Left renal cortex interstitium (tissue), 4 donors: ENCODE data around the gene RIMBP2. TPM values are rescaled to one million over a fixed set of nuclear protein-coding genes. Genes with fewer than 3 reads are reported as not detected.

ENCODE experiments used
- DNase-seq, 4 donors: peaks; one replicate each; pipeline ENCODE4 v3.0.0-alpha.2; 2013; ENCODE audit warnings: low read depth in 4 of 4, low spot score in 2 of 4, missing footprints in 1 of 4
- polyA plus RNA-seq, 4 donors: library from polyadenylated mRNA; unstranded; fragments of 120-200 nt; gene quantifications; one replicate each; pipeline ENCODE4 v1.2.1, GENCODE V29; 2013; ENCODE audit not compliant: insufficient read length in 4 of 4

RIMBP2 gene
- polyA plus RNA-seq, 4 donors: 12.7 to 24.3 (median 16.3) TPM

GRCh38 chr12:130413909-130414308 lies 302.2 kb downstream of the RIMBP2 start:
- DNase-seq: no peak

- no peak for DNase-seq
Measured at GRCh38 chr12:130412384-130412783, 303.7 kb downstream of the RIMBP2 start.

DNA sequence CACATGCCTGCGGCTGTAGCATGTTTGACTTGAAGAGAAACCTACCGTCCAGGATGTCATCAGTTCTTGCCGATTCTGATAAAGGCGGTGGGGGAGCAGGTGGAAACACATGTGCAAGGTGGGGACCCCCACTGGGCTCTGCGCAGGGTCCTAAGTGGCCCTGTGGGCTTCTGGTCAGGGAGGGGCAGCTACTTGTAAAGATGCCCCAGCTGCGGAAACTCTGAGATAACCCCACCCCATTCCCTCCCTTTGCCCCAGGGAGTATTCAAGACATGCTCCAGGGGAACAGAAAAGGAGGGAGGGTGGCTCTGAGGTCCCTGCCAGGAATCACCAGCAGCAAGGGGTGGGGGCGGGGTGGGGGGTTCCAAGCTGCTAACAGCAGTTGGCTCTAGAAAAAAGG lies 310.8 kb downstream of the RIMBP2 start:
- no peak for DNase-seq

GRCh38 chr12:130401703-130402102 lies 314.4 kb downstream of the RIMBP2 start:
- no peak for DNase-seq

DNA sequence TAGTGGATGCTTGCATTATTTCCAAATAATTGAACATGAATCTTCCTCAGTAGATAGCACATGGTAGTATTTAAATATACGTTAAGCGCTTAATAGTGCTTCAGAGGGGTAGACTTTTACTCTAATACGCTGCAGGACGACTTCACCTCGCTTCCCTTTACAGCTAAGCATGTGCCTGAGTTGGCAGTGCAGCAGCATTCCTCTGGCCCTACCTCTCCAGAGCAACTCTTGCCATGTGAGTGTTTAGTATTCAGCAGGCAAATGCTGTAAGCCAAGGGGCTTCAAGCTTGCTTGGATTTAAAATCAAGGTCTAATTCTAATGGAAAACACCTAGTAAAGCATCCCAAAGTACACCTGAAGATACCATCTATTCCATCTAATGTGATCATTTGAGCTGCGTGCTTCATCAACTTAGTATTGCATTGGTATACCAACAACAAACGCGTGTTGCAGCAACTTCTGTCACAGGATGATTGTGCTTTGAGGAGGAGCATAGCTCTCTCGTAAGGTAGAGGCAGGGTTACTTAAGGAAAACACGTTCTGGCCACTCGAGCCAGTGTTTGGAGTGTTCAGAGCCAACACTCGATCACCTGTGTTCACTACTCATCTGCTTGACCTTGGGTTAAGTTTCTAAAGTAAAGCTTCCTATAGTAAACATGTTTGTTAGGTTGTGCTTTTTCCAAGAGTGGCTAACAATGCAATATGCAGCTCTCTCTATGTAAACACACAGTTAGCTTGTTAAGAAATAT lies 317.8 kb downstream of the RIMBP2 start:
- DNase-seq: no peak

- DNase-seq: no peak
Measured at GRCh38 chr12:130396667-130397066, 319.4 kb downstream of the RIMBP2 start.

- no peak for DNase-seq
Measured at GRCh38 chr12:130394906-130395305, 321.2 kb downstream of the RIMBP2 start.

DNA sequence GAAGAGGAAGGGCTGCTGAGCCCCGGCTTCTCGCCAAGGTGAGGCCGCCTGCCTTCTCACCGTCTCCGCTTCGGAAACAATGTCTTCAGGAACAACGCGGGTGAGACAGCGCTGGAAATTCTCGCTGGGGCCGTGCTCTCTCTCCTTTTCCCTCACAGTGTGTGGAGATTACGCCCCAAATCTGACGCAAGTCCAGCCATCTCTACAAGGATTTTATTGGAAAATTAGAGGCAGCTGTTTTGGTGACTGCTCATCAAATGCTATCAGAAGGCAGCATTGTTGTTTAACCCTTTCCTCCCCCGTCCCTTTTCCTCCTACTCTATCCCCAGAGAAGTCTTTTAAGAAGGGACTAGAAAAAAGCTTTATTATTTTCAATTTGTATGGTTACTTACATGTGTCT lies 324.9 kb downstream of the RIMBP2 start:
- DNase-seq: no peak

GRCh38 chr12:130385193-130385592 lies 330.9 kb downstream of the RIMBP2 start:
- no peak for DNase-seq

DNA sequence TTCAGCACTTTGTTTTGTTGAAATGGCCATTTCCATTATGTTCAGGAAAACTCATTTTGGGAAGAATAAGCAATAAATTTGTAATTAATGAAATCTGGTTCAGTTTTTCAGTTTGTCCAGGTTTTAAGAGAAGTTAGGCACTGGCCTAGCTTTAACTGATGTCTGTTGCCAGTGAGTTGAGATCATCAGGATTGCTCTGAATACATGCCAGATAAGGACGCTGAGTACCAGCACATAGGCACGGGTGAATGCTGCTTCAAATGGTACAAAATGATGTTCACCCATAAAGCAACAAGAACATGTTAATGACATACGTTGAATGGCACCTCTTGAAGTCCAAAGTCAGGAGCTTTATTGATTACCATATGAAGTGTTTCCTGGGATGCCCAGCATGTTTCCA lies 331.9 kb downstream of the RIMBP2 start:
- DNase-seq: no peak

DNA sequence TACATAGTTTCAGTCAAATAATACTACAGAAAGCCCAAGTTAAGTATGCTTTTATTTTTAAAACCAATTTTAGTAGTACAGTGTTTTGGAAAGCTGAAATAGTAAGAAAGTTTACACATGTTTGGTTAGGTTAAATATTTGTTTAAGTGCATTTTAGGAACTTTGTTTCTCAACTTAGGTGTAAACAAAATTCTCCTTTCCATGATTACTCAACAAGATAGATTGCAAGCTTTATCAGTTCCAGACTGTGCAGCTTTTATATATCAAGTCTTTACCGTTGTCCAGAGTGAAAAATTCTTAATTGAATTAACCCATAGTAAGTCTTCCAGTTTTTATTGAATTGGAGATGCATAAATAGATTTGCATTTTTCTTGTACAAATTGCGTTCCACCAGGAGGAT lies 333.3 kb downstream of the RIMBP2 start:
- no peak for DNase-seq

DNA sequence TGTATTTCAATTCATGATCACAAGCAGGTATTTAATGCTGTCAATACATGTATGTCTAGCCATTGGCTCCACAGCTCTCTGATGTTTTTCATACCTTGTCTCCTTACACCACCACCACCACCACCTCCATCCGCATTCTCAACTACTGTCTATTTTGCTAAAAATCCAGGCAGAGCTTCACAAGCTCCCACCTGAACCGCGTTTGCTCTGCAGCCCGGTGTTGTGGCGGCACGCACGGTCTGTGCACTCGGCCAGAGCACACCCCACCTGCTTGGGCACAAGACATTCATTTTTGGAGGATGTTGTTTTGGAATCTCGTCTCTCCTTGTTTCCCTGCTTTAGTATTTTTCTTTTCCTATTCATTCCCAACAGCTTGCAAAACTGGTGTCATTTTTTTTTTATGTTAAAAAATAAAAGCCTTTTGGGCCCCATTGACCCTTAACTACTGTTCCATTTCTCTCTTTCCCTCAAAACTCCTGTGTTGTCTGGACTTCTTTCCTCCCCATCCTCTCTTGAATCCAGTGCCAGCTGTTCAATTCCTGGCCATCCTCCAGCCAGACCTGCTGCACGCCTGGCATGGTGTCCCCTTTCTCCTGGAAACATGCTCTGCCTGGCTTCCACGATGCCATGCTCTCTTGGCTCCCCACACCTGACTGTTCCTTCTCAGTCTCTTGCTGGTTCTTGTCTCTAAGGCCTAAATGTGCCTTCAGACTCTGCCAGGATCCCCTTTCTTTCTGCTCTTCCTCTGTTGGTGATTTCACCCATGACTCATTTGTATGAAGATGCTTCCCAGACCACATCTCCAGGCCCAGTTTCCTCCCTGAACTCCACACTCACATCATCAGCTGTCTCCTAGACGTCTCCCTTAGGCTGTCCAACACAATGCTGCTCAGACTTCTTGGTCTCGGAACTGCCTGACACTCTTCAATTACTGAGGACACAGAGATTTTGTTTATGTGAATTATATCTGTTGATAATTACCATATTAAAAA lies 340.5 kb downstream of the RIMBP2 start:
- DNase-seq: no peak

- DNase-seq: no peak
Measured at GRCh38 chr12:130374083-130374482, 342.0 kb downstream of the RIMBP2 start.

- DNase-seq: no peak
Measured at GRCh38 chr12:130372936-130373335, 343.2 kb downstream of the RIMBP2 start.

DNA sequence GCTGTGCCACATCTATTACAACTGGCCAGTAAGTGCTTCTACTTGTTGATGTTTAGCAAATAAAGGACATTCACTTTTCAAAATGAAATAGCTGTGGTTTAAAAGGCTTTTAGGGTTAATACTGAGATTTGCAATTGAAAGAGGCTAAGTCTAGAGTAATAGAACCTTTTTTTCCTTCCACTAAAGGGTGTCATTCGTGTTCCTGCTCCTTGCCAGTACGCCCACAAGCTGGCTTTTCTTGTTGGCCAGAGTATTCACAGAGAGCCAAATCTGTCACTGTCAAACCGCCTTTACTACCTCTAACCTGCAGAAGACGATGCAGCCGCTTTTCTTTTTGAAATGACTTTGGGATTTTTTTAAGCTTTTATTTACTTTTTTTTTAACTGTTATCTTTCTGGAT lies 344.8 kb downstream of the RIMBP2 start:
- no peak for DNase-seq

DNA sequence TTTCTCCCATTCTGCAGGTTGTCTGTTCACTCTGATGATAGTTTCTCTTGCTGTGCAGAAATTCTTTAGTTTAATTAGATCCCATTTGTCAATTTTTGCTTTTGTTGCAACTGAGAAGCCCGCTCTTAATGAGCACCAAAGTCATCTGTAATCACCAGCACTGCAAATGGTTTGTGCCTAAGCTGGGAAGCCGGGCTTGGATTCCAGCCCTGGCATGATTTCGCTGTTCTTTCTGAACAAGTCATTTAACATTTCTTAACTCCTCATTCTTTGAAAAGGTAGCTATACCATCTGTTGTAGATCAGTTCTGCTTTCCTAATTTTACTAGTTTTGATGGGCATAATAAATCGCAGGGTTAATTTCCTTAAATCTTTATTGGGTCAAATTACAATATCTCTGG lies 346.3 kb downstream of the RIMBP2 start:
- DNase-seq: no peak

DNA sequence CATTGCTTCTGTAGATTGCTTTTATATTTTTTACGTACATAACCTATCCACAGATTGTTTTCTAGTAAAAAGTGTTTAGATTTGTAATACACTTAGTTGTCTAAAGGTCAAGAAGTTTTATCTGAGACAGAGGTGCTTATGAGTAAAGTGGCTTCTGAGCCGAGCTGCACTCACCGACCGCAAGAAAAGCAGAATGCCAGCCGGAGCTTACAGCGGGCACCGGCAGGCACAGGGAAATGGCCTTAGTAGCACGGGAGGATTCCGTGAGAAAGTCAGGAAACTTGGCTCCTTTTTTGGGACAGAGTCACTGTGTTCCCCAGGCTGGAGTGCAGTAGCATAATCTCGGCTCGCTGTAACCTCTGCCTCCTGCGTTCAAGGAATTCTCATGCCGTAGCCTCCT lies 348.6 kb downstream of the RIMBP2 start:
- DNase-seq: no peak

GRCh38 chr12:130367003-130367402 lies 349.1 kb downstream of the RIMBP2 start:
- DNase-seq: no peak

DNA sequence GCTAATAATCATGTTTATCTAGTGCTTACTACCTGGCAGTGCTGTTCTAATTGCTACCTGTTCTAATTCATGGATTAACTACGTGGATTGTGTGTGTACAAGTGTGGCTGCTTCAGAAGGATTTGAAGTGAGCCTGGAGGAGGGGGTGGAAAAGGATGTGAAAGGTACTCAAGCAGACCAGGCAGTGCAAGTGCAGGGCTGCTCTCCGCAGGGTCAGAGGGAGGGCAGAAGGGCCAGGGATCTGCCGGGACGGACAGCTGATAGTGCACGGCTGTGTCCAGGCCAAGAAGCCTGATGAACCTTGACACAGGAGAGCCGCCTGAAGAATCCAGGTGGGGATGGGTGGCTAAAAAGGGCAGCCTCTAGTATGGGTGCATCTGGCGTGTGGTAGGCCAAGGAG lies 349.9 kb downstream of the RIMBP2 start:
- no peak for DNase-seq

- no peak for DNase-seq
Measured at GRCh38 chr12:130364578-130364977, 351.5 kb downstream of the RIMBP2 start.

GRCh38 chr12:130362060-130362459 lies 354.0 kb downstream of the RIMBP2 start:
- DNase-seq: no peak
